ENCODE measurements around the gene SOS1.

DNA sequence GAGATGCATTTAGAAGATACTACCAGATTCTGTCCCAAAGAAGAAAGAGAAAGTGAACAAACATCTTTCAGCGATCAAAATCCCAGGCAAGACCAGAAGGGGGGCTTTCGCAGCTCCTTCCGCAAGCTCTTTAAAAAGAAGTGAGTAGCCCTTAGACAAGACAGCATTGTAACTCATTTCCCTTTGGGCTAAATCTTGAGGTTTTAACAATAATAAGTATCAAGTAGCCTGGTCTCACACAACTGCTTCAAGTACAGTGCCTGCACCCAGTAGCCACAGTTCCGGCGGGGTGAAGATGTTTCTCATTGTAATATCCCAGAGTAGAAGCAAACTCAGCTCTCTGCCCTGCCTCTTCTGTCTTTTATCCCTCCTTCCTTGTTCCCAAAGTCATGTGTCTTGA lies 154.8 kb downstream of the SOS1 start:
- TF ChIP-seq CTCF (IDR thresholded peaks at IDR 0.05) (no peak), POLR2A (IDR thresholded peaks at IDR 0.05) (no peak)

Data from uterus (tissue), 2 donors.